ENCODE measurements around the gene ZNF730.
"Not testable (repeated sequence)": the region's sequence is repeated elsewhere in the genome, so short reads cannot be mapped to it uniquely, and the experiment has no call there.

ZNF730 gene

GRCh38 chr19:23116802-23117571, at the start of gene ZNF730:
TSS of gene ZNF730 (plus strand) at chr19:23117025. CDS start at chr19:23117174, 149 bp downstream.
- Histone ChIP-seq H3K4me3 (peak within 1 kb of the TSS; percentile 77), H3K27ac (no peak within 1 kb of the TSS)
- TF ChIP-seq, protein P1, sequence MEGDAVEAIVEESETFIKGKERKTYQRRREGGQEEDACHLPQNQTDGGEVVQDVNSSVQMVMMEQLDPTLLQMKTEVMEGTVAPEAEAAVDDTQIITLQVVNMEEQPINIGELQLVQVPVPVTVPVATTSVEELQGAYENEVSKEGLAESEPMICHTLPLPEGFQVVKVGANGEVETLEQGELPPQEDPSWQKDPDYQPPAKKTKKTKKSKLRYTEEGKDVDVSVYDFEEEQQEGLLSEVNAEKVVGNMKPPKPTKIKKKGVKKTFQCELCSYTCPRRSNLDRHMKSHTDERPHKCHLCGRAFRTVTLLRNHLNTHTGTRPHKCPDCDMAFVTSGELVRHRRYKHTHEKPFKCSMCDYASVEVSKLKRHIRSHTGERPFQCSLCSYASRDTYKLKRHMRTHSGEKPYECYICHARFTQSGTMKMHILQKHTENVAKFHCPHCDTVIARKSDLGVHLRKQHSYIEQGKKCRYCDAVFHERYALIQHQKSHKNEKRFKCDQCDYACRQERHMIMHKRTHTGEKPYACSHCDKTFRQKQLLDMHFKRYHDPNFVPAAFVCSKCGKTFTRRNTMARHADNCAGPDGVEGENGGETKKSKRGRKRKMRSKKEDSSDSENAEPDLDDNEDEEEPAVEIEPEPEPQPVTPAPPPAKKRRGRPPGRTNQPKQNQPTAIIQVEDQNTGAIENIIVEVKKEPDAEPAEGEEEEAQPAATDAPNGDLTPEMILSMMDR (IDR thresholded peaks at IDR 0.05) = no peak
- peak; percentile 74 for DNase-seq (ENCODE audit: low spot score)

- TF ChIP-seq, protein P1 (IDR thresholded peaks at IDR 0.05) = peak; percentile 34
- Histone ChIP-seq H3K4me3 (peak overlapping the region; percentile 73), H3K27ac (no peak overlapping the region)
- DNase-seq (ENCODE audit: low spot score) = peak; percentile 73
Observed at GRCh38 chr19:23070353-23071146, 46.3 kb upstream of the ZNF730 start.

DNA sequence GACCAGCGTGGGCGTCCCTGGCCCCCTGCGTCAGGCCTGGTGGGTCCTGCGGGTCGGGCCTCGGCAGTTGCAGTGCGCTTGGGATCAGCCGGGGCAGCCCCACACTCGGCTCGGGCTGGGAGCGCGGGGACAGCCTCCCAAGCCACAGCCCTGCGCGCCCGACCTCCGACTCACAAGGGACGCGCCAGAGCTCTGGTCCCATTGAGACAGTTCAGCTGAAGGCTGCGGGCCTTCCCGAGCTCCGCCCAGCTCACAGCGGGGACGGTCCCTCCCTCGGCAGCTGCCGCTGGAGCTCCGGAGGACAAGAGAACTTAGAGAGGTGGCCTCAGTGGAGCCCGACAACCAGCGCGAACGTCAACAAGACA, 45.7 kb upstream of the ZNF730 start:
- no peak for DNase-seq (ENCODE audit: low spot score)

GRCh38 chr19:23075031-23075733, 41.6 kb upstream of the ZNF730 start:
- Histone ChIP-seq H3K4me3 (peak overlapping the region; percentile 86), H3K27ac (peak overlapping the region; percentile 1 to 31)
- DNase-seq (ENCODE audit: low spot score) = no peak
- TF ChIP-seq, protein P1 (IDR thresholded peaks at IDR 0.05) = no peak

More for the DNA sequence above, 45.7 kb upstream of the ZNF730 start:
- H3K27ac ChIP-seq = no peak overlapping the region
- TF ChIP-seq, protein P1 (IDR thresholded peaks at IDR 0.05) = no peak
- peak overlapping the region; percentile 73 for H3K4me3 ChIP-seq

GRCh38 chr19:23077776-23078175, 39.0 kb upstream of the ZNF730 start:
- H3K4me3 ChIP-seq; DNase-seq (ENCODE audit: low spot score); H3K27ac ChIP-seq: not testable (repeated sequence)

DNA sequence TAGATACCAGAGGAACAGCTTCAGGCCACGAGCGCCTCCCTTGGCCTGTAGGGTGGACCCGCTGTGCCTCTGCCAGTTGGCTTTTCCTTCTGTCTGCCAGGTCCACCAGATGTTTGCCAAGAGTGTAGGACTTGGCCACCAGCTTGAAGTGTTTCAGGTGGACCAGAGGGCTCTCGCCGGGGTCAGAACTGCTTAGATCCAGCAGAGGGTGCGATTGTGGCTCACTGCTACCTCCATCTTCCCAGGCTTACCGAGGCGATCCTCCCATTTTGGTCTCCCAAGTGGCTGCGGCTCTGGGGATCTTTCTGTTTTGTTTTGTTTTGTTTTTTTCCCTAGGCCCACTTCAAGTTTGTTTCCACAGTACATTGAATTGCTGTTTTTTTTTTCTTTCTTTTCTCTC, 23.0 kb upstream of the ZNF730 start:
- TF ChIP-seq, protein P1 (IDR thresholded peaks at IDR 0.05) = no peak
- DNase-seq (ENCODE audit: low spot score) = no peak
- no peak overlapping the region for H3K4me3 ChIP-seq
- no peak overlapping the region for H3K27ac ChIP-seq

GRCh38 chr19:23095418-23095817, 21.4 kb upstream of the ZNF730 start:
- H3K4me3 ChIP-seq = no peak overlapping the region
- DNase-seq (ENCODE audit: low spot score) = no peak
- H3K27ac ChIP-seq = no peak overlapping the region
- TF ChIP-seq, protein P1 (IDR thresholded peaks at IDR 0.05) = no peak
